ENCODE results near the gene MAP3K8.

The MAP3K8 gene

GRCh38 chr10:30491916-30492515 is 58.0 kb downstream of the MAP3K8 start:
- no peak for ATAC-seq
- no peak for TF ChIP-seq OSR1 (CRISPR knock-in tag; IDR thresholded peaks at IDR 0.05)
- TF ChIP-seq POU6F1 (CRISPR knock-in tag; IDR thresholded peaks at IDR 0.05; ENCODE audit: borderline replicate concordance, low read depth) = no peak
- no peak for TF ChIP-seq ESRRG (CRISPR knock-in tag; IDR thresholded peaks at IDR 0.05)
- TF ChIP-seq ZC3H10 (CRISPR knock-in tag; IDR thresholded peaks at IDR 0.05) = no peak
- TF ChIP-seq CREB5 (CRISPR knock-in tag; IDR thresholded peaks at IDR 0.05; ENCODE audit: low read depth) = no peak
- no peak for TF ChIP-seq ZNF565 (CRISPR knock-in tag; conservative IDR thresholded peaks at IDR 0.05; ENCODE audit: low read depth)
- TF ChIP-seq TCF4 (CRISPR knock-in tag; IDR thresholded peaks at IDR 0.05; ENCODE audit: borderline replicate concordance) = no peak
- TF ChIP-seq PPARA (CRISPR knock-in tag; IDR thresholded peaks at IDR 0.05; ENCODE audit: borderline replicate concordance) = no peak

- no peak for ATAC-seq
- TF ChIP-seq GLIS3 (CRISPR knock-in tag; IDR thresholded peaks at IDR 0.05) (no peak), ZC3H10 (CRISPR knock-in tag; IDR thresholded peaks at IDR 0.05) (no peak), ZNF70 (CRISPR knock-in tag; IDR thresholded peaks at IDR 0.05) (no peak), TOX (CRISPR knock-in tag; IDR thresholded peaks at IDR 0.05; ENCODE audit: borderline replicate concordance) (no peak), POU6F1 (CRISPR knock-in tag; IDR thresholded peaks at IDR 0.05; ENCODE audit: borderline replicate concordance, low read depth) (no peak), ARNTL (CRISPR knock-in tag; IDR thresholded peaks at IDR 0.05; ENCODE audit: borderline replicate concordance, low read depth) (no peak), ZNF8 (CRISPR knock-in tag; IDR thresholded peaks at IDR 0.05) (no peak), CSDC2 (CRISPR knock-in tag; IDR thresholded peaks at IDR 0.05) (no peak), TCF4 (CRISPR knock-in tag; IDR thresholded peaks at IDR 0.05; ENCODE audit: borderline replicate concordance) (no peak), ESRRG (CRISPR knock-in tag; IDR thresholded peaks at IDR 0.05) (no peak), PATZ1 (CRISPR knock-in tag; IDR thresholded peaks at IDR 0.05; ENCODE audit: borderline replicate concordance) (no peak), RARB (CRISPR knock-in tag; IDR thresholded peaks at IDR 0.05) (no peak), ZFP3 (CRISPR knock-in tag; IDR thresholded peaks at IDR 0.05) (no peak), TSHZ2 (CRISPR knock-in tag; IDR thresholded peaks at IDR 0.05) (no peak), ISL1 (CRISPR knock-in tag; IDR thresholded peaks at IDR 0.05) (no peak), OSR1 (CRISPR knock-in tag; IDR thresholded peaks at IDR 0.05) (no peak), BACH2 (CRISPR knock-in tag; IDR thresholded peaks at IDR 0.05; ENCODE audit: borderline replicate concordance) (no peak), CSRNP3 (CRISPR knock-in tag; IDR thresholded peaks at IDR 0.05) (no peak)
Observed at GRCh38 chr10:30493609-30494530, 59.9 kb downstream of the MAP3K8 start.

All from SK-N-SH treated with all-trans-retinoic acid at 6 μM for 48 hours (cell line).